Smooth muscle cell (in vitro differentiated cells): ENCODE measurements around the gene CASTOR1. TPM values are rescaled to one million over a fixed set of nuclear protein-coding genes. Genes with fewer than 3 reads are reported as not detected.

ENCODE experiments used
- DNase-seq: peaks from one replicate; lab custom pipeline; 2025; ENCODE audit not compliant: unreplicated experiment; lab: John Stamatoyannopoulos, UW
- H2AFZ ChIP-seq: fragments of 200-600 bp; sonication (generic); 2 replicates; pipeline ENCODE4 v1.6.0; 2016; ENCODE audit warnings: antibody characterized with exemption, low read depth, mild to moderate bottlenecking
- H3F3A ChIP-seq: fragments of 200-600 bp; sonication (generic); 2 replicates; pipeline ENCODE4 v1.6.0; 2017; ENCODE audit warnings: antibody characterized with exemption, low read depth
- H3K27ac ChIP-seq: fragments of 200-600 bp; sonication (generic); 2 replicates; pipeline ENCODE4 v1.5.1; 2016; ENCODE audit warnings: low read depth, mild to moderate bottlenecking
- H3K27me3 ChIP-seq: fragments of 200-600 bp; sonication (generic); 2 replicates; pipeline ENCODE4 v1.6.1; 2016; ENCODE audit warnings: low read depth, mild to moderate bottlenecking
- H3K36me3 ChIP-seq: fragments of 200-600 bp; sonication (generic); 2 replicates; pipeline ENCODE4 v1.5.1; 2016; ENCODE audit warnings: low read depth
- H3K4me1 ChIP-seq: fragments of 200-600 bp; sonication (generic); 2 replicates; pipeline ENCODE4 v1.5.1; 2016; ENCODE audit warnings: low read depth
- H3K4me2 ChIP-seq: fragments of 200-600 bp; sonication (generic); 2 replicates; pipeline ENCODE4 v1.6.0; 2016; ENCODE audit warnings: mild to moderate bottlenecking
- H3K4me3 ChIP-seq: fragments of 200-600 bp; sonication (generic); 2 replicates; pipeline ENCODE4 v1.5.1; 2016; ENCODE audit warnings: mild to moderate bottlenecking
- H3K79me2 ChIP-seq: fragments of 200-600 bp; sonication (generic); 2 replicates; pipeline ENCODE4 v1.6.0; 2016; ENCODE audit warnings: low read depth, mild to moderate bottlenecking
- H3K9ac ChIP-seq: fragments of 200-600 bp; sonication (generic); 2 replicates; pipeline ENCODE4 v1.6.0; 2016; ENCODE audit warnings: low read depth
- H3K9me3 ChIP-seq: fragments of 200-600 bp; sonication (generic); replicated peaks from 2 replicates; pipeline ENCODE4 v1.5.1; 2016; ENCODE audit warnings: low read depth
- H4K20me1 ChIP-seq: fragments of 200-600 bp; sonication (generic); 2 replicates; pipeline ENCODE4 v1.6.0; 2016; ENCODE audit warnings: low read depth
- WGBS: methylation state at CpG from one replicate; pipeline ENCODE4 v1.1.7; 2016; ENCODE audit warnings: low lambda C conversion rate; 5-methylcytosine and 5-hydroxymethylcytosine counted together
- polyA plus RNA-seq: library from polyadenylated mRNA; unstranded; fragments of >200 nt; fragmentation: Nextera tagmentation; extraction: Ambion mirVana; gene quantifications from 2 replicates; pipeline ENCODE4 v1.2.1, GENCODE V29; 2016
- total RNA-seq: library from RNA; depleted of rRNA; stranded (reverse); fragments of >200 nt; gene quantifications from 2 replicates; pipeline ENCODE4 v1.2.3, GENCODE V29; 2014
- TF ChIP-seq, protein P1 (sequence below): fragments of 200-600 bp; sonication (generic); IDR thresholded peaks from 2 replicates; pipeline ENCODE4 v1.5.1; 2017; ENCODE audit warnings: borderline replicate concordance, mild to moderate bottlenecking, antibody characterized with exemption; ENCODE audit not compliant: insufficient read depth, poor library complexity, severe bottlenecking

Gene CASTOR1
- total and polyA plus RNA-seq, 2 experiments from 2014 or later, result 9.8 to 21.8 TPM

- Histone ChIP-seq H4K20me1 (peaks cover 52% of the 10 kb centered on the region), H3K79me2 (no peaks in the 10 kb centered on the region), H3K9me3 (no peaks in the 10 kb centered on the region), H3K36me3 (no peaks in the 10 kb centered on the region), H3K27ac (peak overlapping the region; percentile 35), H3K9ac (no peak overlapping the region), H3K4me2 (peak overlapping the region; percentile 93), H3K4me3 (peak overlapping the region; percentile 79), H3F3A (peaks cover 17% of the 10 kb centered on the region), H3K27me3 (no peaks in the 10 kb centered on the region), H3K4me1 (peaks cover 14% of the 10 kb centered on the region), H2AFZ (no peak overlapping the region)
- DNase-seq, result no peak
- TF ChIP-seq, protein P1, sequence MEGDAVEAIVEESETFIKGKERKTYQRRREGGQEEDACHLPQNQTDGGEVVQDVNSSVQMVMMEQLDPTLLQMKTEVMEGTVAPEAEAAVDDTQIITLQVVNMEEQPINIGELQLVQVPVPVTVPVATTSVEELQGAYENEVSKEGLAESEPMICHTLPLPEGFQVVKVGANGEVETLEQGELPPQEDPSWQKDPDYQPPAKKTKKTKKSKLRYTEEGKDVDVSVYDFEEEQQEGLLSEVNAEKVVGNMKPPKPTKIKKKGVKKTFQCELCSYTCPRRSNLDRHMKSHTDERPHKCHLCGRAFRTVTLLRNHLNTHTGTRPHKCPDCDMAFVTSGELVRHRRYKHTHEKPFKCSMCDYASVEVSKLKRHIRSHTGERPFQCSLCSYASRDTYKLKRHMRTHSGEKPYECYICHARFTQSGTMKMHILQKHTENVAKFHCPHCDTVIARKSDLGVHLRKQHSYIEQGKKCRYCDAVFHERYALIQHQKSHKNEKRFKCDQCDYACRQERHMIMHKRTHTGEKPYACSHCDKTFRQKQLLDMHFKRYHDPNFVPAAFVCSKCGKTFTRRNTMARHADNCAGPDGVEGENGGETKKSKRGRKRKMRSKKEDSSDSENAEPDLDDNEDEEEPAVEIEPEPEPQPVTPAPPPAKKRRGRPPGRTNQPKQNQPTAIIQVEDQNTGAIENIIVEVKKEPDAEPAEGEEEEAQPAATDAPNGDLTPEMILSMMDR, result no peak
- WGBS, result 18% methylated on average over 12 of the region's 12 CpGs
These were observed 642 bp upstream of the CASTOR1 start for GRCh38 chr22:30289980-30290313.

DNA sequence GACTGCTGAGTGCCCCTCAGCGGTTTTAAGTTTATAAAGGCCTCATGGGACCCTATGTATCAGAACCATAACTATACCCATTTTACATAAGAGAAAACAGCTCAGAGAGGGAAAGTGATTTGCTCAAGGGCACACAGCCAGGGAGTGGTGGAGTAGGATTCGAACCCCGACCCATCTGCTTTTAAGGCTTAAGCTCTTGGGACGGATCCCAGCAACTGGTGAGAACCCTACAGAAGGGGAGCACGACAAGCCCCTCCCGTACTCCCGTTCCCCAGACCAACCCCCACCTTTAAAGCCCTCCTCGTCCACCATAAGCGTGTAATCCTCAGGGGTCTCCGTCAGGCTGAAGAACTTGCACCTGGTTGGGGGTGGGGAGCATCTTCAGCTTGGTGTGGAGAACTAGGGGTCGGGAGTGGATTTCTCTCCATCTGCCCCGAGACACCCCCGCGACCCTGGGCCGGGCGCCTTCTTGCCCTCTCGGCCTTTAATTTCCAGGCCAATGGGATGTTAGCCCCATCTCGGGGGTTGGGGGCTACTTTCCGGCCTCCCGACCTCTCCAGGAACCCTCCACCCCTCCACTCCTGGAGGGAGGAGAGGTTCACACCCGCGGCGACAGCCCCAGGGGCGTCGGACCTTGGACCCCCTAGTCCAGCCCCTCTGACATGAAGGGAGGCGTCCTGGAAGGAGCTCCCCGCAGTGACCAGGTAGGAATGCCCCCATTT lies 725 bp downstream of the CASTOR1 start:
- Histone ChIP-seq H4K20me1 (peaks cover 38% of the 10 kb centered on the region), H3K36me3 (no peaks in the 10 kb centered on the region), H3F3A (peaks cover 17% of the 10 kb centered on the region), H3K27me3 (no peaks in the 10 kb centered on the region), H3K27ac (peak overlapping the region; percentile 36), H3K9ac (peak overlapping the region; percentile 63), H3K4me2 (peak overlapping the region; percentile 93), H3K79me2 (no peaks in the 10 kb centered on the region), H2AFZ (no peak overlapping the region), H3K4me1 (peaks cover 14% of the 10 kb centered on the region), H3K4me3 (peak overlapping the region; percentile 79), H3K9me3 (no peaks in the 10 kb centered on the region)
- 21% methylated on average over 26 of the region's 27 CpGs for WGBS
- TF ChIP-seq, protein P1, result no peak
- DNase-seq, result no peak

DNA sequence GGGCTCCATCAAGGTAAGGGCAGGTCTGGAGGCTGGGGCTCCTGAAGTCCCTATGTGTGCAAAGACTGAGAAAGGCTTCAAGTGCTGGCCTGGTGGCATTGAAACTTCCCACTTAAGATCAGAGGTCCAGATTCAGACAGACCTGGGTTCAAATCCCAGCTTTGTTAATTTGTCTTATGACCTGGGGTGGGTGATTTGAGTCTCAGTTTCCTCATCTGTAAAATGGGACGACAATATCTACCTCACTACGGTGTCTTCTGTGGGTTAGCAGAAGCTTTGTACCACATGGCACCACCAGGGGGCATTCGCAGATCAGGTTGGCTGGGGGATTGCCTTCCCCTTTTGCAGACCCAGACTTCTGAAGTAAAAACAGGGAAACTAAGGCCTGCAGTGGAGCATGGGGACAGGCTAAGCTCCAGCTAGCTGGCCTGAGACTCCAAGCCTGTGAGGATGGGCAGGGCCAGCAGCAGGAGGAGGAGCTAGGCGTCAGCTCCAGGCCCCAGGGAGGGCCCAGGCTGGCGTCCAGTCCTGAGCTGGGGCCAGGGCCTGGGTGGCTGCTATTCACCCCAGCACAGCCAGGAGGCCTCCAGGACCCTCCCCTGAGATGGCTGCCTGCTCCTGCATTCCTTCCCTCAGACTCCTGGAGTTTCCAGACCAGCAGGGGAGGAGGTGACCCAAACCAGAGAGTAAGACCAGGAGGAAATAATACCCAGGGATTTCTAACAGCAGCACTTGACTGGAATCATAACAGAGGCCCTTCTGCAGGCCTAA lies 1.5 kb downstream of the CASTOR1 start:
- Histone ChIP-seq H3K36me3 (no peaks in the 10 kb centered on the region), H3K4me3 (peak overlapping the region; percentile 79), H3K9ac (no peak overlapping the region), H3K27ac (peak overlapping the region; percentile 36), H4K20me1 (peaks cover 31% of the 10 kb centered on the region), H3K27me3 (no peaks in the 10 kb centered on the region), H3F3A (peaks cover 17% of the 10 kb centered on the region), H3K9me3 (no peaks in the 10 kb centered on the region), H2AFZ (no peak overlapping the region), H3K4me2 (peak overlapping the region; percentile 93), H3K79me2 (no peaks in the 10 kb centered on the region), H3K4me1 (peaks cover 14% of the 10 kb centered on the region)
- TF ChIP-seq, protein P1, result peak; percentile 60
- 28% methylated on average over 5 of the region's 5 CpGs for WGBS
- peak; percentile 57 for DNase-seq
